NOMO-1 (cell line): ENCODE measurements around the gene TMEM267.
"Not testable (repeated sequence)": the region's sequence is repeated elsewhere in the genome, so short reads cannot be mapped to it uniquely, and the experiment has no call there.

Experiments used
- DNase-seq, 2 experiments: peaks; one replicate each; lab custom pipeline; 2025; ENCODE audit not compliant: unreplicated experiment in 2 of 2; lab: John Stamatoyannopoulos, UW

TMEM267 gene

DNA sequence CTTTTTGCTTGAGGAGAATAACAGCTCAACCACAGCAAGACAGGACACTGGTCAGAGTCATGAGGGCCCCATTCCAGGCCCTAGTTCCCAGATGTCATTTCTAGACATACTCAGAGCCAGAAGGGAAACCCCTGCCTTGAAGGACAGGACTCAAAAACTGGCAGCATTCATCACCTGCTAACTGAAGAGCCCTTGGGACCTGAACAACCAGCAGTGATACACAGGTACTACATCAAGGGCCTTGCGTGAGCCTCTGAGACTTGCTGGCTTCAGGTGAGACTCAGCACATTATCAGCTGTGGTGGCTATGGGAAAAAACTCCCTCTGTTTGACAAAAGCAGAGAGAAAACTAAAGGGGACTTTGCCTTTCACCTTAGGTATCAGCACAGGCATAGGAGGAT lies 22.6 kb downstream of the TMEM267 start:
- no peak for DNase-seq

DNA sequence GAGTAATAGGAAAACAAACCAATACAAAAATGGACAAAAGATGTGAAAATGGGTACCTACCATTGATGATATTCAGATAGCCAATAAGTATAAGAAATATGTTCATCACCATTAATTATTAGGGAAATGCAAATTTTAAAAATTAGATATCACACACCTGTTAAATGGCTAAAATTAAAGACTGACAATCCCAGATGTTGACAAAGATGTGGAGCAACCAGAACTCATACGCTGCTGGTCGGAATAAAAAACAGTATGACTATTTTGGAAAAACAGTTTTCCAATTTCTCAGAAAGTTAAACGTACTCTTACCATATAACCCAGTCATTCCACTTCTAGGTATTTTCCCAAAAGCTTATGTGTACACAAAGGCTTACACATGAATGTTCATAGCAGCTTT lies 27.1 kb downstream of the TMEM267 start:
- DNase-seq = no peak

DNA sequence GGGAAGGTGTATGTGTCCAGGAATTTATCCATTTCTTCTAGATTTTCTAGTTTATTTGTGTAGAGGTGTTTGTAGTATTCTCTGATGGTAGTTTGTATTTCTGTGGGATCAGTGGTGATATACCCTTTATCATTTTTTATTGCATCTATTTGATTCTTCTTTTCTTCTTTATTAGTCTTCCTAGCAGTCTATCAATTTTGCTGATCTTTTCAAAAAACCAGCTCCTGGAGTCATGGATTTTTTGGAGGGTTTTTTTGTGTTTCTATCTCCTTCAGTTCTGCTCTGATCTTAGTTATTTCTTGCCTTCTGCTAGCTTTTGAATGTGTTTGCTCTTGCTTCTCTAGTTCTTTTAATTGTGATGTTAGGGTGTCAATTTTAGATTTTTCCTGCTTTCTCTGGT lies 42.1 kb downstream of the TMEM267 start:
- not testable (repeated sequence) for DNase-seq

DNA sequence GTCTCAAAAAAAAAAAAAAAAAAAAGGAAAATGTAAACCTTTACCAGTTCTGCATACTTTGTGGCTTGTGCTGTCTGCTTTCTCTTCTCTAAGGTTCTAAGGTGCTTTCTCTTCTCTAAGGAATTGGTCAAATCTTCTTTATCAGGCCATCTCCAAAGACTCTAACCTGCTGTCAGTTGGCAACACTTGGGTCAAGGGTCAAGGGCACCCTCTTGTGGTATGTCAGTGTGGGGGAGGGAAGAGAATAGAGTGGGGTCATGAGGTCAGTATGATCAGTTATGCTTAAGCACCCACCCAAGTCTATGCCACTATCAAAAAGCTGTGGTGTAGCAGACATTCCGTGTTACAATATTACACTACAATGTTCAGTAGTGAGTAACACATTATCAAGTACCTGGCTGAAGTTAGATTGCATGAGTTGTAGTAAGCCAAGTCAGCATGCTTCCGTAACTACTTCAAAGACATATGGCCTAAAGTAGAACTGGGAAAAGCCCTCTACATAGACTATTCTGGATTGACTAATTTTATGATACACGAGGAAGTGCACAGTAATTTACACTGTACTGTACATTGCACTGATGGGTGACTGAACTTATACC lies 46.5 kb downstream of the TMEM267 start:
- no peak for DNase-seq

DNA sequence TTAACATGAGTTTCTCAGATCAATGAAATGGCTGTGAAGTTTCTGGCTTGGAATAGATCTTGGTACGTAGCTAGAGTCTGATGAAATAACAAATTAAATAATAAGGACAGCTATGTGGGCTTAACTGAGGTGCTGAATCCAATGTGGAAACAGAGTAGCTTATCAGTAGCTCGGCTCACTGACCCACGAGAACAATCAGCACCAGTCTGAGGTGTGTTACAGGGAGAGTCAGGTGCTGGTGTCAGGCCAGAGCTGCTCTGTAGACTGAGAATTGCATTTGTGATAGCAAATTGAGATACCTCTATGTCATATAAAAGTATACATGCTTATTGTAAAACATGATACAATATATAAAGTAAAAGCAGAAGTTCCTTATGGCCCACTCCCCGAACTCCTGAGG lies 50.3 kb downstream of the TMEM267 start:
- DNase-seq = no peak

DNA sequence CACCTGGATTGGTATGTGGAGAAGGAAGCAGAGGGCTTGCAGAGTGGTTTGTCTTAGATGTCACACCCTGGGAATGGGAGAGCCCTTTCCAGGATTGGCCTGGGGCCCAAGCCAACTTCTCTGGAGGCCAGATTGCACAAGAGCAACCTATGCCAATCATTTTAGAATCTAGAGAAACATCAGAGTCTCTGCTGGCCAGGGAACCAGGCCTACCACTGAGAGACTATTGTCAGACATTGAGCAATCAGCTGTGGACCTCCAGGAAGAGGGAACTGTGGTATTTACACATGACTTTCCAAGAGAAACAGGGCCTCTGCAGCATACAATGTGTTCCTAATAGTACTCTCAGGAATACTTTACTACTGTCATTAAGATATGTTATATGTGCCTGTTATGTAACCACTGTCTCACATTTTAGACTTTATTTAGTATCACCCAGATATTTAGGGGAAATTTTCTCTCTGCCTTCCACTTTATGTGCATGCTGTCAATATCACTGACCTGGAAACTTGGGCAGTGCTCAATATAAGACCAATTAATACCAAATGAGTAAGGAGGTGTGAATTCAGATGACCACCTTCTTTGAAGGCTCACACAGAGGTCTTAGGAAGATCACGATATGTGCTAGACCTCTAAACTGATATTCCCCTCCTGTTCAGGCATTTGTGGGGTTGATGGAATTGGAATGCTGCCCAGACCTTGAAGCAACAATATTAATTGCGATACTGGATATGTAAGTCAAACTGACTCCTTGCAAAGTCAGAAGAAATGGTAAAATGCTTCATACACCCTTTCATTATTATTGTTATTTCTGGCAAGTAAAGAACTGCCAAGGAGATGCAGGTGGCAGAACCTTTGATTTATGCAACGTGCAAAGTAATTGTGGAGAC lies 50.9 kb downstream of the TMEM267 start:
- peak; percentile 20 to 52 for DNase-seq

DNA sequence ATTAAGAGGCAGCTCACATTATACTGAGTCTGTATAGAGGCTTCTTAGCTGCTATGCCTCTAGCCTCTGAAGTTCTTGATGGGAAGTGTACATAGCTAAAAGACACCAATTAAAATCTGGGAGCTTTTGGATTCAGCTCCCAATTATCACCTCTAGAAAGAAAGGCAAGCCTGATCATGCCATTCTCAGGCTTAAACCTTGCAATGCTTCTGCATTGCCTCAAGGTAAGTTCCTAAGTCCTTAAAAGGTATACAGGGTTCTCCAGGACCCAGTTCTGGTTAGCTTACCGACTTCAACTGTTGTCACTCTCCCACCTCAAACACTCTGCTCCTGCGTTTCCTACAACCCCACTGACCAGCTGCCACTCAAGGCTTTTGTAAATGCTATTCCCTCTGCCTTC lies 54.0 kb downstream of the TMEM267 start:
- DNase-seq = no peak

DNA sequence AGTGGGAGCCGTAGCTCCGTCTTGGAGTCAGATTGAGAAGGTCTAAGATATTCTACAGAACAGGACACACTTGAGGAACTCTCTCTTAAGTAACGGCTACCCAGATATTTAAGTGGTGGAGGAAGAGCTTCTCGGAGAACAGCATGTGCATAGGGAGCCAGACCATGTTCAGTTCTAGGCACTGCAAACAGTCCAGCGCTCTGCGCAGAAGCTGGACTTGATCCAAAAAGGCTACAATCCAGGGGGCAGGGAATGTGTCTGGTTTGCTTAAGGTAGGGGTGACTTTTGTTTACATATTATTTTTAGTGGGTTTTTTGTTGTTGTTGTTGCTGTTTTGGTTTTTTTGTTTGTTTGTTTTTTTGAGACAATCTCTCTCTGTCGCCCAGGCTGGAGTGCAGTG lies 54.6 kb downstream of the TMEM267 start:
- DNase-seq = no peak

DNA sequence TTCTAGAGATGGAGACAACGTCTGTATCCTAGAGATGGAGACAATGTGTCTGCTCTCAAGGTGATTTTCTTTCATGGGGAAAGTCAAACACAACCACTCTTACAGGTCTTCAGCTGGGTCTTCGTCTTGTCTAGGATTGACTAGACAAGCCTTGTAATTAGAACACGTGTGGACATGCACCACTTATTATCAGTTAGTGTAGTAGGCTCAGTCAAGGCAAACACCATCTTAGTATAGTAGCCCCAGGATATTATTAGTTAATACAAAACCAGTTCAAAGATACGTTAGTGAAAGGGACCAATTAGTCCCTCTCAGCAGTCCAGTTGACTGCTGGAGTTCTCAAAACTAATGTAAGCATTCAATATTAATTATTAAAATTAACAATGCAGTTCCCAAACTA lies 56.4 kb downstream of the TMEM267 start:
- DNase-seq = no peak

DNA sequence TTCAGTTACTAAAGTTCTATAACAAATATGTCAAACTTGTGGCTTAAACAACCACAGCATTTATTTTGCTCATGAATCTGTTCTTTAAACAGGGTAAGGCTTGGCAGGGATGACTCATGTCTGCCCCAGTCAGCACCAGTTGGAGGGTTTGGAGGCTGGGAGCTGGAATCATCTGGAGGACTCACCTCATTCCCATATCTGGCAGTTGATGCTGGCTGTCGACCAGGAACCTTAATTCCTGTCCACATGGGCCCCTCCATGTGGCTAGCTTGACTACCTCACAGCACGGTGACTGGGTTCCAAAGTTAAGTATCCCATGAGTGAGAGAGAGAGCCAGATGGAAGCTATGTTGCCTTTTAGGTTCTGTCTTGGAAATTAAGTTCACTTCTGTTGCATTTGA lies 57.7 kb downstream of the TMEM267 start:
- no peak for DNase-seq

DNA sequence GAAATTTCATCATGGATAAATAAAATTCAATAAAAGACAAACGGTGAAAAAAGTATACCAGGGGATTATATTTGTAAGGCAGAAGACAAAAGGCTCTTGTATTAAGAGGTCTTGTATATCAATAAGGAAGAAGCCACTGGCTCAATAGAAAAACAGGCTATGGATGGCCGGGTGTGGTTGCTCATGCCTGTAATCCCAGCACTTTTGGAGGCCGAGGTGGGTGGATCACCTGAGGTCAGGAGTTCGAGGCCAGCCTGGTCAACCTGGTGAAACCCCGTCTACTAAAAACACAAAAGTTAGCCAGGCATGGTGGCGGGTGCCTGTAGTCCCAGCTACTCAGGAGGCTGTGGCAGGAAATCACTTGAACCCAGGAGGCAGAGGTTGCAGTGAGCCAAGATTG lies 60.6 kb downstream of the TMEM267 start:
- DNase-seq = not testable (repeated sequence)

DNA sequence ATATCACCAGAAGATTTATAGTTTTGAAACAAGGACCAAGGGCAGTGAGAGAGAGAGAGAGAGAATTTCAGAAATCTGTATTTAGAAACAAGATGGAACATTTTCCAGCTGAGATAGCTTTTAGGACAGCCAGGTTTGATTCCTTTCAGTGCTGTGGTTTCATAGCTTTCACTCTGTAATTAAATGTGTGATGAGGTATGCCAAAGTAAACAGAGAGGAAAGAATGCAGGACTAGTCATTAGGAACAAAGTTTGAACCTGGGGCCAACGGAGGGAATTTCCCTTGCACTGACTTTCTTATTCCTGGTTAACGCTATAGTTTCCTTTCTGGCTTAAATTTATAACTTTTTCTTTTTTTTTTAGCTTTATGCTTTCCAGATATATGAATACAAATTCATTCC lies 61.5 kb downstream of the TMEM267 start:
- DNase-seq = no peak

DNA sequence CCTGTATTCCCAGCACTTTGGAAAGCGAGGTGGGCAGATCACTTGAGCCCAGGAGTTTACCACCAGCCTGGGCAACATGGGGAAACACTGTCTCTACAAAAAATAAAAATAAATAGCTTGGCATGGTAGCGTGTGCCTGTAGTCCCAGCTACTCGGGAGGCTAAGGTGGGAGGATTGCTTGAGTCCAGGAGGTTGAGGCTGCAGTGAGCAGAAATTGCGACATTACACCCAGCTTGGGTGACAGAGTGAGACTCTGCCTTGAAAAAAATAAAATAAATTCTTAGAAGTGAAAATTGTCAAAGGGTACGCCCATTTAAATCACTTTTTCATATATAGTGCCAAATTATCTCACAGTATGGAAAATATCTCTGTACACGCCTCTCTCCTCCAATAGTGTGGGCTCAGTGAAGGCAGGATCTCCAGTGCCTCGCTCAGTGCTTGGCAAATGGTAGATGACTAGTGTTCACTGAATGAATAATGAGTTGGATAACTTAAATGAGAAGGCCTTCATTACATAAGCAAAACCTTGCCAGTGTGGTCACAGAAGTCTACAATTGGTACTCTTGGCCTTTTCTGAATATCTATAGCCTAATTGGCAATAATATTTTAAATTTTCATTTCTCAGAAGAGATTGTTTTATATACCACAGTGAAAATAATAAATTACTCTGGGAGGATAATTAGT lies 62.1 kb downstream of the TMEM267 start:
- no peak for DNase-seq

DNA sequence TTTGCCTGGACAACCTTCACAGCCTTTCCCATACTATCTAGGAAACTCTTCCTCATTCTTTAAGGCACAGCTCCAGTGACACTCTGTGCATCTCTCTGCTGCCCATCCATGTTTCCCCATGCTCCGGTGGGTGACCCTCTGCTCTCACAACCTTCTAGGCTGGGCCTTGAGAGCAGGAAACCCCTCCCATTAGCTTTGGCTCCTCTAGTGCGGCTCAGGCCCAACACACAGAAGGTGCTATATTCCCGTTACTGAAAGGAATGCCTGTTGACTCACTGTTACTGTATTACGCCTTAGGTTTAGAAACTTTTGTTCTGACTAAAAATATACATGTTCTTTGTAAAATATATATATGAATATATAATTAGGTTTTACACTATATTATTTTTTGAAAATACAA lies 63.4 kb downstream of the TMEM267 start:
- no peak for DNase-seq

DNA sequence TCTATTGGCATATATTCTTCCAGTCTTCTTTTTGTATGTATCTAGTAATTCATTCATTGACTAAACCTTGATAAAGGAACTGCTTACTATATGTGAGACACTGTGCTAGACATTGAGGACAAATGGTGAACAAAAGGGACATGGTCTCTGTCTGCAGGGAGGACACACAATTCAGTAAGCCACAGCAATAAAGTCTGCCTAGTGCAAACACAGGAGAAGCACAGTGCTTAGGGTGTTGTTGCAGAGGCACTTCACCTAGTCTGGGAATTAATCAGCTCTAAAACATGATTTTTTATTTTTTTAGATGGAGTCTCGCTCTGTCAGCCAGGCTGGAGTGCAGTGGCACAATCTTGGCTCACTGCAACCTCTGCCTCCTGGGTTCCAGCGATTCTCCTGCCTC lies 65.1 kb downstream of the TMEM267 start:
- DNase-seq = no peak

DNA sequence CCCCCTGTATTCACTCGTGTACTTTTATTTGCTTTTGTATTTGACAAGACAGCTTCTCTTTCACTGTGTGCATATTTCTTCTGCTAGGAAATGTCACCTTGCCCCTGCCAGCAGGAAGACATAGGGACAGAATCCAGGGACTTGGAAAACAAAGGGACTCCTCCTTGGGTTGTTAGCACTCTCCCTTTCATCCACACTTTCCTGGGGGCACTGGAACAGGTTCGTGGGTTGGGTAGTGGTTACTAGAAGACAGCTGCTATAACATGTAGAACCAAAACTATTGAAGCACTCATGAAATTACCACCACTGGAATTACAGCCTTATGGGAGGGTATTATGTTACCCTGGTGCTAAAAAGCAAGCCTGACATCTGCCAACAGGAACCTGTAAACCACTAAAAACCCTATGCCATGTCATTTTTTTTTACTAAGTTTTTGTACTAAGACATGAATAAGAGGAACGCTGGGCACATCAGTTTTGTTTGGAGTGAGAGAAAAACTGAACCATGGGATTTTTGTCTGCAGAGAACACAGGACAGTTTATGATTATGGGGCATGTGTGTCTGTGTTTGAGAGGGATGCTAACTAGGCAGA lies 66.8 kb downstream of the TMEM267 start:
- no peak for DNase-seq

DNA sequence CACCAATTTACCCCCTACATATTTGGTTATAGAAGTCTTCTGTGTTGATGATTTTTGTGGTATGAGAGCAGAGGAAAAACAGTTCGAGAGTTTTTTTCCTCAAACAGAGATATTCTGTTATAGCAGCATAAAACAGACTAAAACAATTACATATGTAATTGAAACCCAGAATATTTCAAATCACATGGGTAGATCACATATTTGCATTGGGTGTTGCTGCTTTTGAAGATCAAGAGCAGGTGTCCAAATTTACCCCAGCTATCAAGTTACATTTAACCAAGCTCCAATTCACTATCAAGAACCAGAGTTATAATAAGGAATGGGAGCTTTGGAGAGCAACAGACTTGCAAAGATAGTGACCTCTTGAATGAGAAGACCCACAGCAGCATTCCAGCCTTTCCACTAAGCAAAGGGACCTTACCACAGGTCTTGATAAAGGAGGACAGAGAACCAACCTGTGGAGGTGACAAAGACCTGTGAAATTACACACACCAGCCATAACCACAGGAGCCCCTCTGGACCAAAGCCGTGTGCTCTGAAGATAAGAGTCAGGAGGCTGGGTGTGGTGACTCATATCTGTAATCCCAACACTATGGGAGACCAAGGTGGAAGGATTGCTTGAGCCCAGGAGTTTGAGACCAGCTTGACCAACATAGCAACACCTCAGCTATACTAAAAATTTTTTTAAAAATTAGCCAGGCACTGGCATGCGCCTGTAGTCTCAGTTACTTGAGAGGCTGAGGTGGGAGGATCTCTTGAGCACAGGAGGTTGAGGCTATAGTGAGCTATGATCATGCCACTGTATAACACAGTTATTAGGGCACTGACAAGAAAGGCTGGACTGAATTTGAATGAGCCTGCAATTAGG lies 67.5 kb downstream of the TMEM267 start:
- no peak for DNase-seq

DNA sequence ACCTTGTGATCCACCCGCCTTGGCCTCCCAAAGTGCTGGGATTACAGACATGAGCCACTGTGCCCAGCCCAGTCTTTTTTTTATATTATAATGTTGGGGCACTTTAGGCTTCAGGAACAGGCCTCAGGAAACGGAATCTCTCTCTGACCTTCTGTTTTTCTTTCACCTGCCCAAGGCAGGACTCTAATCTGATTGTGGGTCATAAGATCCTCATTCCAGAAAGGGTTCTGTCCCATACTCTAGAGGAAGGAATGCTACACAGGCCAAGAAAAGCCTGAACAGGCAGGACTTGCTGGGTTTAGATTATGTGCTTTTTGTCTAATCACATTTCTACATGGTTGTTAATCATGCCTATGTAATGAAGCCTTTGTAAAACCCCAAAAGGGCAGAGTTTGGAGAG lies 69.7 kb downstream of the TMEM267 start:
- no peak for DNase-seq

DNA sequence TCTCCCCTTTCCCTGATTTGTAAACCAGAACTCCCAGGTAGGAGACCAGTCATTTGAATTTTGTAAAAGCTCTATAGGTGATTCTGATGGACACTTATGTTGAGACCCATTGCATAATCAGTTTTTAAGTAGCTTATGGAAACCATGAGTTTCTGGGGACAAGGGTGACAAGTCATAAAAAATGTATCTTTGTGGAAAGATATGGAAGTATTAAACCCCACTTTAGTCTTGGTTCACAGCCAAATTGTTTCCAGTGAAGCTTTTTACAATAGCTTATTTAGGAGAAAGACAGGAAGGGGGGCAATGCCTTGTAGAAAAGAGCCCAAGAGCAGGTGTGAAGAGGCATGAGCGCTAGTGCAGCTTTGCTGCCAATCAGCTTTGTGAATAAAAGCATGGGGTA lies 71.0 kb downstream of the TMEM267 start:
- DNase-seq = no peak

DNA sequence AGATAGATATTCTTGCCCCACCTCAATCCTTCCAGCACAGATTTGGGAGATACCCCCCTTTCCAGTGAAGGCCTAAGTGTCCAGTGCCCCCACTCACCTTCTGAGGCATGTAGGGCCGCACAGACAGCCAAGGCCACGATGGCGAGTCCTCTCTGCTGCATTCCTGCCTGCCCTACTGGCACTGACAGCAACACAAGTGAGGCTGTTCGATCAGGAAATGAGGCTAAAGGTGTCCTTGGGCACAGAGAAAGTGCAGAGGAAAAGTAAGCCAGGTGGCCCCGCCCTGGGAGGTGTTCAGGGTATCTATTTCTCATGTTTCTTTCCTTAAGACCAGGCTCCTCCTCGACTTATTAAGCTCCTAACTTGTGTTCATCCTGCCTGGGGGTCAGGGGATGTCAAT lies 71.5 kb downstream of the TMEM267 start, which contains the start of gene CCL28:
Gene CCL28 (minus strand): TSS at position 236 of the 400 bp plus-strand sequence. CDS start 75 bp downstream, at position 161.
- DNase-seq = no peak
